HG02840 (cell line): ENCODE results near the gene ABHD8.
"Not testable (repeated sequence)": the region's sequence is repeated elsewhere in the genome, so short reads cannot be mapped to it uniquely, and the experiment has no call there.

ENCODE experiments used
- ATAC-seq: cut with Tn5 transposase; IDR thresholded peaks from one replicate; pipeline ENCODE4 v1.9.1; 2021; ENCODE audit warnings: mild to moderate bottlenecking, moderate library complexity, moderate number of reproducible peaks; ENCODE audit not compliant: unreplicated experiment, low FRiP score

ABHD8 gene

GRCh38 chr19:17302391-17303166 lies 646 bp downstream of the ABHD8 start:
- no peak for ATAC-seq

- ATAC-seq: no peak
These were observed 2.1 kb downstream of the ABHD8 start for GRCh38 chr19:17300992-17301619.

DNA sequence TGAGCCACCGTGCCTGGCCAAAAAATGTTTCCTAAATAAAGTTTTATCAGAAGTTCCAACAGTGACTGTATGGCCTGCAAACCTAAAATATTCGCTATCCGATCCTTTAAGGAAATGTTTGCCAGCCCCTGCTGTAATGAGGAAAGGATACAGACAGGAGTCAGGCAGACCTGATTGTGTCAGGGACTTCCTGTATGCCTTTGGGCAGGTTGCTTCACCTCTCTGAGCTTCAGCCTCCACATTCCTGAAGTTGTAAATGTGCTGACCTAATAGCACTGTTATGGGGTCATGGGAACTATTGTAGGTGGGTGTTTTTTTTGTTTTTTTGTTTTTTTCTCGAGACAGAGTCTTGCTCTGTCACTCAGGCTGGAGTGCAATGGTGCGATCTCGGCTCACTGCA lies 6.2 kb downstream of the ABHD8 start:
- no peak for ATAC-seq

- ATAC-seq: no peak
These were observed 7.0 kb downstream of the ABHD8 start for GRCh38 chr19:17296273-17296672.

DNA sequence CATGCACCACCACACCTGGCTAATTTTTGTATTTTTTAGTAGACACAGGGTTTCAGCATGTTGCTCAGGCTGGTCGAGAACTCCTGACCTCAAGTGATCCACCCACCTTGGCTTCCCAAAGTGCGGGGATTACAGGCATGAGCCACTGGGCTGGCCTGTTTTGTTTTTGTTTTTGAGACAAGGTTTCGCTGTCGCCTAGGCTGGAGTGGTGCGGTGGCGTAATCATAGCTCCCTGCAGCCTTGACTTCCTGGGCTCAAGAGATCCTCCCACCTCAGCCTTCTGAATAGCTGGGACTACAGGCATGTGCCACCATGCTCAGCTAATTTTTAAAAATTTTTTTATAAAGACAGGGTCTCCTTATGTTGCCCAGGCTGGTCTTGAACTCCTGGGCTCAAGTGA lies 7.7 kb downstream of the ABHD8 start:
- ATAC-seq: not testable (repeated sequence)

DNA sequence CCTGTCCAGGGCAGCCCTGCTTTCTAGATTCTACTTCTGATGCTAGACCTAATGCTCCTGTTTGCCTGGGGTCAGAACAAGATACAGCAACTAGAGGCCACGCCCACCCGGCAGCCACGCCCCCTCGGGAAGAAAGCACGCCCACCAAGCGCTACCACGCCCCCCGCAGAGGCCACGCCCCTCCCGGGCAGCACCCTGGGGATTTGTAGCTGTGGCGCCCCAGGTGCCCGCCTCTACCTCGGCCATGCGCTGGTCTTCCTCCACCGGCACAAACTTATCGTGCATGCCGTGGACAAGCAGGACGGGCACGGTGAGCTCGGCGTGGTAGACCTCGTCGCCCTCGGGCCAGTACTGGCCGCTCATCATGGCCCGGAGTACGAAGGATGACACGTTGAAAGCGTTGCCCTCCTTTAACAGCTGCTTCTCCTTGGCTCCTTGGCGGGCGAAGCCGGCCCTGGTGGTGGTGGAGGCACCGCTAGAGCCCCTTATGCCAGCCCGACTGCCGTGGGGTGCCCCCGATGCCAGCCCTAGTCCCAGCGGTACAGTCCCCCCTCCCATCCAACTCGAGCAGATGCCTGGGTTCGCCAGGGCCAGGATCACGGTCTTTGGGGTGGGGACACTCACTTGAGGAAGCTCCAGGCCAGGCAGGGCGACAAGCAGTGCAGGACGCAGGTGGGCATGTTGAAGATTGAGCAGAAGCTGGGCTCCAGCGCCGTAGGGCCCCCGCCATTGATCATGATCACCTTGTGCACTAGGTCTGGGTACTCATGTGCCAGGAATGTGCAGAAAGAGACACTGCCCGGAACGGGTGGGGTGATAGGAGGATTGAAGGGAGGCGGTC lies 9.0 kb downstream of the ABHD8 start:
- no peak for ATAC-seq

GRCh38 chr19:17293605-17294004 lies 9.6 kb downstream of the ABHD8 start:
- no peak for ATAC-seq

- ATAC-seq: peak; percentile 66
These were observed 10.7 kb downstream of the ABHD8 start for GRCh38 chr19:17292301-17293074.

DNA sequence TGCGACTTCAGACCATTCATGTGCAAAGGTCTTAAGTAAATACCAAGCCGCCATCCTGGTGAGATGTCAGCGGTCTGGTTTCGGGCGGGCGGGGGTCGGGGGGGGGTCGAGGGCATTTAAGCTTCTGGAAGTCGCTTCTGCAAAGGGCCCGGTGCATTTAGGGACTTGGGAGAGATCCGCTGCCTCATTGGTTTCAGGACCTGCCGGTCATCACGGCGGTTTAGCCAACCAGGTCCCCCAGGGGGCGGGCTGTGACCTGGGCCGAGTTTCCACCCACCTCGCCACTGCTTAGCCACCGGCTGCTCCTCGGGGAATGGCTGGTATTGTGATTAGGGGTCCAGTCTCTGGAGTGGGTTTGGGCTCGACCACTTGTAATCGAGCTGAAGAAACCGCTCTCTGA lies 13.7 kb downstream of the ABHD8 start:
- no peak for ATAC-seq

GRCh38 chr19:17286752-17287151 lies 16.5 kb downstream of the ABHD8 start:
- ATAC-seq: no peak

- ATAC-seq: no peak
These were observed 17.0 kb downstream of the ABHD8 start for GRCh38 chr19:17286263-17286662.

DNA sequence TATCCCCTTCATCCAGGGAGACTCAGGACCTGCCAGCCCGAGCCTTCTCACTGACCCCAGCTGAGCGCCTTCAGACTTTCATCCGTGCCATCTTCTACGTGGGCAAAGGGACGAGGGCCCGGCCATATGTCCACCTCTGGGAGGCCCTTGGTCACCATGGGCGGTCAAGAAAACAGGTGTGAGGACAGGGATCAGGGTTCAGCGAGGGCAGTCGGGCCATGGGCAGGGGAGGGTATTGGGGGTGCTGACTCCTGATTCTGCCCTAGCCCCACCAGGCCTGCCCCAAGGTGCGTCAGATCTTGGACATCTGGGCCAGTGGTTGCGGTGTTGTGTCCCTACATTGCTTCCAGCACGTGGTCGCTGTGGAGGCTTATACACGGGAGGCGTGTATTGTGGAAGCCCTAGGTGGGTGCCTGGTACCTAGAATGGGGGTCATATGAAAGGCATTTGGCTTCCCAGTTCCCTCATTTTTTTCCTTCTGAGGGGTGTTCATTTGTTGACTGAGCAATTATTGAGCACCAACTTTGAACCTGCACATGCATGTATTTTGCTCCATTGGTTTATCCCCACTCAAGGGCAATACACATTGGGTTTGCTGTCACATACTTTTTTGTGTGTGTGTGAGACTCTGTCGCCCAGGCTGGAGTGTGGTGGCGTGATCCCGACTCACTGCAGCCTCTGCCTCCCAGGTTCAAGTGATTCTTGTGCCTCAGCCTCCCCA lies 17.6 kb downstream of the ABHD8 start:
- no peak for ATAC-seq

GRCh38 chr19:17283504-17283996 lies 19.7 kb downstream of the ABHD8 start:
- ATAC-seq: no peak

- ATAC-seq: no peak
These were observed 20.6 kb downstream of the ABHD8 start for GRCh38 chr19:17282488-17283125.

GRCh38 chr19:17281391-17282304 lies 21.6 kb downstream of the ABHD8 start, which contains the start of gene ANKLE1:
ANKLE1 (plus strand) TSS chr19:17281901; CDS start chr19:17281921, 20 bp downstream.
- ATAC-seq: no peak

DNA sequence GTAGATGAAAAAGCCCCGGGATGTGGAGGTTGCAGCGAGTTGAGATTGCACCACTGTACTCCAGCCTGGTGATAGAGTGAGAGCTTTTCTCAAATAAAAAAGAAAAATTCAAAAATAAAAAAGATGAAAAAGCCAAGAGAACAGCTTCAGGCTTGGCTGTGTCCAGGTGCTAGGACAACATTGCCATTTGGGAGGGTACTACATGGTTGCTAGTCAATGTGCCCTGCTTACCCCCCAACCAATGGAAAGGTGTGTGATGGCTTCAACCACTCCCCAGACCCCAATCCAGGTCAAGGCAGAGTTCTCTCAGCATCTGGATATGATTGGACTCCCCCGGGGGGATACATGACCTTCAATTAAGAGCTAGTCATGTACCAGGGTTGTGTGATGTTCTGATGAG lies 23.8 kb downstream of the ABHD8 start:
- no peak for ATAC-seq

GRCh38 chr19:17275441-17276175 lies 27.6 kb downstream of the ABHD8 start:
- ATAC-seq: no peak
